ENCODE measurements around the gene KDM4F. TPM values are rescaled to one million over a fixed set of nuclear protein-coding genes. Genes with fewer than 3 reads are reported as not detected.

KDM4F gene
- total RNA-seq, 1 donor from 2014 or later = not detected

- no peaks in the 10 kb centered on the region for H3K9me3 Mint-ChIP-seq
- Histone ChIP-seq H3K27ac (no peak overlapping the region), H3K4me3 (no peak overlapping the region), H2AFZ (replicated peaks) (no peak overlapping the region), H3K4me2 (no peak overlapping the region), H3K27me3 (no peaks in the 10 kb centered on the region), H3K9ac (no peak overlapping the region), H4K20me1 (ENCODE audit: low read depth) (no peaks in the 10 kb centered on the region), H3K79me2 (ENCODE audit: low read depth) (no peaks in the 10 kb centered on the region), H3K9me3 (ENCODE audit: low read depth) (no peaks in the 10 kb centered on the region), H3K4me1 (no peaks in the 10 kb centered on the region), H3F3A (ENCODE audit: low read depth) (no peaks in the 10 kb centered on the region), H3K36me3 (no peaks in the 10 kb centered on the region)
- TF ChIP-seq EZH2 (IDR thresholded peaks at IDR 0.05) = no peak
- no peak for TF ChIP-seq CTCF (IDR thresholded peaks at IDR 0.05)
- TF ChIP-seq EZH2phosphoT487 (IDR thresholded peaks at IDR 0.05) = no peak
- no peak for DNase-seq (ENCODE audit: low spot score)
- no peak overlapping the region for H3K4me3 Mint-ChIP-seq
- H3K27me3 Mint-ChIP-seq (ENCODE audit: insufficient read depth, low read depth) = no peaks in the 10 kb centered on the region
- H3K27ac Mint-ChIP-seq = no peak overlapping the region
- no peaks in the 10 kb centered on the region for H3K36me3 Mint-ChIP-seq
- H3K4me1 Mint-ChIP-seq = peaks cover 6% of the 10 kb centered on the region
These were observed 3.4 kb upstream of the KDM4F start for GRCh38 chr11:95045812-95046211.

- DNase-seq (ENCODE audit: low spot score) = no peak
- H3K79me2 ChIP-seq (ENCODE audit: low read depth) = no peaks in the 10 kb centered on the region
- no peaks in the 10 kb centered on the region for H3K36me3 ChIP-seq
- H3K27ac Mint-ChIP-seq = peak overlapping the region; percentile 35
- H4K20me1 ChIP-seq (ENCODE audit: low read depth) = no peaks in the 10 kb centered on the region
- H3K9ac ChIP-seq = no peak overlapping the region
- H3K9me3 ChIP-seq (ENCODE audit: low read depth) = no peaks in the 10 kb centered on the region
- H3K27me3 ChIP-seq = peaks cover 6% of the 10 kb centered on the region
- no peaks in the 10 kb centered on the region for H3F3A ChIP-seq (ENCODE audit: low read depth)
- no peak overlapping the region for H3K4me2 ChIP-seq
- H3K4me1 Mint-ChIP-seq = no peaks in the 10 kb centered on the region
- no peaks in the 10 kb centered on the region for H3K27me3 Mint-ChIP-seq (ENCODE audit: insufficient read depth, low read depth)
- no peak overlapping the region for H3K4me3 ChIP-seq
- TF ChIP-seq CTCF (IDR thresholded peaks at IDR 0.05) (no peak), EZH2 (IDR thresholded peaks at IDR 0.05) (no peak), EZH2phosphoT487 (IDR thresholded peaks at IDR 0.05) (no peak)
- no peaks in the 10 kb centered on the region for H3K4me1 ChIP-seq
- no peaks in the 10 kb centered on the region for H3K36me3 Mint-ChIP-seq
- H3K4me3 Mint-ChIP-seq = no peak overlapping the region
- no peak overlapping the region for H3K27ac ChIP-seq
- no peak overlapping the region for H2AFZ ChIP-seq (replicated peaks)
- H3K9me3 Mint-ChIP-seq = no peaks in the 10 kb centered on the region
These were observed 1.5 kb downstream of the KDM4F start for GRCh38 chr11:95050595-95051202.

- no peaks in the 10 kb centered on the region for H3K36me3 Mint-ChIP-seq
- H3K4me2 ChIP-seq = no peak overlapping the region
- DNase-seq (ENCODE audit: low spot score) = no peak
These were observed 5.1 kb downstream of the KDM4F start for GRCh38 chr11:95054356-95054755.

More at GRCh38 chr11:95054356-95054755, 5.1 kb downstream of the KDM4F start:
- no peaks in the 10 kb centered on the region for H3K36me3 ChIP-seq
- no peaks in the 10 kb centered on the region for H3K4me1 Mint-ChIP-seq
- H4K20me1 ChIP-seq (ENCODE audit: low read depth) = no peaks in the 10 kb centered on the region
- no peak overlapping the region for H2AFZ ChIP-seq (replicated peaks)
- no peak overlapping the region for H3K27ac Mint-ChIP-seq
- no peak overlapping the region for H3K9ac ChIP-seq
- peaks cover 6% of the 10 kb centered on the region for H3K27me3 ChIP-seq
- H3F3A ChIP-seq (ENCODE audit: low read depth) = no peaks in the 10 kb centered on the region
- no peaks in the 10 kb centered on the region for H3K9me3 ChIP-seq (ENCODE audit: low read depth)
- H3K79me2 ChIP-seq (ENCODE audit: low read depth) = no peaks in the 10 kb centered on the region
- no peak overlapping the region for H3K4me3 Mint-ChIP-seq
- TF ChIP-seq CTCF (IDR thresholded peaks at IDR 0.05) (no peak), EZH2phosphoT487 (IDR thresholded peaks at IDR 0.05) (no peak), EZH2 (IDR thresholded peaks at IDR 0.05) (no peak)
- no peak overlapping the region for H3K4me3 ChIP-seq
- no peaks in the 10 kb centered on the region for H3K9me3 Mint-ChIP-seq
- H3K27ac ChIP-seq = no peak overlapping the region
- H3K27me3 Mint-ChIP-seq (ENCODE audit: insufficient read depth, low read depth) = peaks cover 2% of the 10 kb centered on the region
- no peaks in the 10 kb centered on the region for H3K4me1 ChIP-seq

Data from neural progenitor cell (in vitro differentiated cells).